ENCODE results near the gene ZBTB20.

ZBTB20 gene

GRCh38 chr3:114364806-114365654 is 782.1 kb downstream of the ZBTB20 start:
- no peak for DNase-seq (ENCODE audit: low read depth)

- no peak for DNase-seq (ENCODE audit: low read depth)
These were observed 783.4 kb downstream of the ZBTB20 start for GRCh38 chr3:114363554-114364202.

GRCh38 chr3:114362815-114363214 is 784.3 kb downstream of the ZBTB20 start:
- no peak for DNase-seq (ENCODE audit: low read depth)

GRCh38 chr3:114361391-114361790 is 785.7 kb downstream of the ZBTB20 start:
- DNase-seq (ENCODE audit: low read depth) = no peak

GRCh38 chr3:114356525-114356924 is 790.6 kb downstream of the ZBTB20 start:
- DNase-seq (ENCODE audit: low read depth) = no peak

- no peak for DNase-seq (ENCODE audit: low read depth)
These were observed 791.0 kb downstream of the ZBTB20 start for GRCh38 chr3:114356066-114356465.

- DNase-seq (ENCODE audit: low read depth) = no peak
These were observed 791.4 kb downstream of the ZBTB20 start for GRCh38 chr3:114355653-114356052.

GRCh38 chr3:114351822-114352145 is 795.3 kb downstream of the ZBTB20 start:
- DNase-seq (ENCODE audit: low read depth) = no peak

- no peak for DNase-seq (ENCODE audit: low read depth)
These were observed 795.8 kb downstream of the ZBTB20 start for GRCh38 chr3:114351123-114351821.

GRCh38 chr3:114350690-114351089 is 796.4 kb downstream of the ZBTB20 start:
- DNase-seq (ENCODE audit: low read depth) = no peak

- no peak for DNase-seq (ENCODE audit: low read depth)
These were observed 796.8 kb downstream of the ZBTB20 start for GRCh38 chr3:114350271-114350670.

- no peak for DNase-seq (ENCODE audit: low read depth)
These were observed 802.6 kb downstream of the ZBTB20 start for GRCh38 chr3:114344492-114344891.

- no peak for DNase-seq (ENCODE audit: low read depth)
These were observed 808.3 kb downstream of the ZBTB20 start for GRCh38 chr3:114338651-114339357.

- DNase-seq (ENCODE audit: low read depth) = no peak
These were observed 810.2 kb downstream of the ZBTB20 start for GRCh38 chr3:114336857-114337256.

- no peak for DNase-seq (ENCODE audit: low read depth)
These were observed 810.9 kb downstream of the ZBTB20 start for GRCh38 chr3:114336122-114336697.

- DNase-seq (ENCODE audit: low read depth) = no peak
These were observed 813.2 kb downstream of the ZBTB20 start for GRCh38 chr3:114333923-114334240.

GRCh38 chr3:114333180-114333922 is 813.7 kb downstream of the ZBTB20 start:
- no peak for DNase-seq (ENCODE audit: low read depth)

GRCh38 chr3:114332342-114333179 is 814.5 kb downstream of the ZBTB20 start:
- no peak for DNase-seq (ENCODE audit: low read depth)

GRCh38 chr3:114331710-114332109 is 815.4 kb downstream of the ZBTB20 start:
- DNase-seq (ENCODE audit: low read depth) = no peak

GRCh38 chr3:114331007-114331406 is 816.1 kb downstream of the ZBTB20 start:
- DNase-seq (ENCODE audit: low read depth) = no peak

GRCh38 chr3:114329823-114330222 is 817.3 kb downstream of the ZBTB20 start:
- DNase-seq (ENCODE audit: low read depth) = no peak

Data from stimulated activated CD8-positive, alpha-beta memory T cell treated with anti-CD3 and anti-CD28 coated beads, Interleukin-12 subunit alpha, Interleukin-12 subunit beta, amount 100 ng/mL, for 4 hours (primary cell).